GM19043 (cell line): ENCODE data around the gene TNFRSF13B.
"Not testable (repeated sequence)": the region's sequence is repeated elsewhere in the genome, so short reads cannot be mapped to it uniquely, and the experiment has no call there.

Experiments
- ATAC-seq: cut with Tn5 transposase; IDR thresholded peaks from one replicate; pipeline ENCODE4 v1.9.1; 2021; ENCODE audit warnings: low read depth; ENCODE audit not compliant: unreplicated experiment

Gene TNFRSF13B

DNA sequence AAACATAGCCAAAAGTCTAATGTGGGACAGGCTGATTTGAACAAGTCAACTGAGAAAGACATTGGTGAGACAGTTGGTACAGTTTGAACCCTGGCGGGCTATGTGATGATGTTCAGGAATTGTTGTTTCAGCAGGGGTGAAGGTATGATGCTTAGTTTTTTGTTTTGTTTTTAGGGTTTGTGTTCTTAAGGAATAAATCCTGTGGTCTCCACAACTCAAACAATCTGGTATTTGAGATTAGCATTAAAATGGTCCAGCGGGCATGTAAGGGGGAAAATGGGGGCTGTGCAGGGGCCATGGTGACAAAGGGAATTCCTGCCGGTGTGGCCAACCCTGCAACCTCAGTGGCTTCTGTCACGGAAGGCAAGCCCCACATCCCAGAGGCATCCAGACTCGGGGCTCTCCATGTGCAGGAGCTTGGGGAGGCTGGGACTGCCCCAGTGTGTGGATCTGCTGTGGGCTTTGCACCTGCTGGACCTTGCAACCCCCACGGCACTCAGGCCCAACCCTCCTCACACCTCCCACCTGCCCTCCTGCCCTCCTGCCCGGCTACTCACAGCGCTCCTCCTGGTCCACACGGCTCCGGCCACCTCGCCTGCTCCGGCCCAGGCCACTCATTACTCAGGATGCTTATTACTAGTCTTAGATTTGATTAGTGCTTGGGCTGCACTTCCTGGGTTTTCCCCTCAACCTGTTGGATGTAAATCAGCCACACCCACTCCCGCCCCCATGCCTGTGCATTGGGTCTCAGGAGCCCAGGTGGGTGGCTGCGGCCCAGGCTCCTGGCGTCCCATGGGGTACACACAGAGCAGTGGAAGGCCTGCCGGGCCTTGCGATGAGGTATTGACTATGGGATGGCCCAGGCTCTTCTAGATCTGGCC, at the start of gene TNFRSF13B:
Gene TNFRSF13B (minus strand): TSS at position 661 of the 881 bp plus-strand sequence. CDS start 43 bp downstream, at position 618.
- no peak for ATAC-seq

DNA sequence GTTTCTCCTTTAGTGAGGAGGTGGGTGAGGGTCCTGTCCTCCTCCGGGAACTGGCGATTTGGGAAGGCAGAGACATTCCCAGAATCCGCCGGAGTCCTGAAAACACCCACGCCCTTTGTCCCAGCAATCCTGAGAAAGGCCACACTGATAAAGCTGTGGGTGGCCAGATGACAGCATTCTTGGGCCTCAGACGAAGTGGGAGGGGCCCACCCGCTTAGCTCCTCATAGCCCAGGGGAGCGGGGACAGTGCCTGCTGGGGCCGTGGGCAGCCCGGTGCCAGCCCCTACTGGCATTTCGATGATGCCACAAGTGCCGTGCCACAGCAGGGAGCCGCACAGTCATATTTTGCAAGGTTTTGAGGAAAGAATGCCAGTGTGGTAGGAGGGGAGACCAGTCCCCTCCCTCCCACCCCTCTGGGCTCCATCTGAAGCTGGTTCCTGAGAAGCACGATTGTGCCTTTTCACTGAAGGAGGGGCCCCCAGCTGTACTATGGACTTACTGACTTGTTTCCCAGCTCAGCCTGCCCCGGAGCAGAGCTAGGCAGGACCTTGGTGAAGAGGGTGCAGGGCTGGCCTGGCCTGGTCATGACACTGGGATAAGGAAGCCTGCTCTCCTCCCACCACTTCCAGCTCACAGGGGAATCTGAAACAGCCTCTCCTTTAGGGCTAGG, 49.4 kb upstream of the TNFRSF13B start:
- no peak for ATAC-seq

DNA sequence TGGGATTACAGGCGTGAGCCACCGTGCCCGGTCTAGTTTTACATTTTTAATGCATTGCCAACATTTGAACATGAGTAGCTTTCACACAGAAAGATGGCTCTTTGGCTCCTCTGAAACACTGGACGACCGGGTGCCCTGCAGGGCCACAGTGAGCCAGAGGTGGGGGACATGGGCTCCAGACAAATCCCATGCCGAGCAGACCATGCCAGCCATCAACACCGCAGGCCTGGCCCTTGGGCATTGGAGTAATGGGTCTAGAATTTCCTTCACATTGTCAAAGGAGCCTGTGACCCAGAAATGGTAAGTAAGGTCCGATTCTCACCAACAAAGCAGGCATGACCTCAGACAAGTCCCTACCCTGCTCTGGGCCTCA, 48.9 kb upstream of the TNFRSF13B start:
- ATAC-seq: no peak

DNA sequence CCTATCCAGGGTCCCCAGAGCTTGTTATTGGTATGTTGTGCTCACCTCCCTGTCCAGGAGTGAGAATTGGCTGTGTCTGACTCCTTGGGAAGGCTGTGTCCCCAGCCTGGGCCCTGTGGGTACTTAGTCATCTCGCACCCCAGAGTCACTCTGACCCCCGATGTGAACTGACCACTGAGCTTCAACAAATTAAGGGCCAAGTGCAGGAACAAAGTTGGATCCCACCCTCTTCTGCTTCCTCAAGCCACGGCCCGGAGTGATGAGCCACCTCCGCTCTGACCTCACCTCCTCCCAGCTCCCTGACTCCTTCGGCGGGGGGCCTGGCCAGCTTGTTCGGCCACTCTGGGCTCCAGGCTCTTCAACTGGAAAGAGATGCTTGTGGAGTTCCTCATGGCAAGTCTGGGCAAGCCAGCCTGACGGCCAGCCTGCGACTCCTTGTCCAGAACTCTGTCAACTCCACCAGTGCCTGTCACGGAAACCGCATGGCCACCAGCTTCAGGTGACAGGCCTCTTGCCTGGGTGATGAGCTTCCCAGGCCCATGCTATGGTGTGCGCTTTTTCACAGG, 48.1 kb upstream of the TNFRSF13B start:
- no peak for ATAC-seq

DNA sequence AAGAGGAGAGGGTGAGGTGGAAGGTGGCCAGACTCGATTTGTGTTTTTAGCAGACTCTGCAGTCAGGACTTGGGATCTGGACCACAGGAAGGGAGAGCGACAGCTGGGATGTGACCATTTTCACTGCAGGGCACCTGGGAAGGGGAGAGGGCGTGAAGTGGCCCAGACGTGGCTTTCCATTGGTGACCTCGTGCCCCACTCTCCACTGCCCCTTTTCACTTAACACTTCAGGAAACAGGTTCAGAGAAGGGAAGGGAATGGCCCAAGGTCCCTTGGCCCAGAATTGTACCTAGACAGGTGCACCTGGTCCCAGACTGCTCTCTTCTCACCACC, 47.5 kb upstream of the TNFRSF13B start:
- ATAC-seq: no peak

DNA sequence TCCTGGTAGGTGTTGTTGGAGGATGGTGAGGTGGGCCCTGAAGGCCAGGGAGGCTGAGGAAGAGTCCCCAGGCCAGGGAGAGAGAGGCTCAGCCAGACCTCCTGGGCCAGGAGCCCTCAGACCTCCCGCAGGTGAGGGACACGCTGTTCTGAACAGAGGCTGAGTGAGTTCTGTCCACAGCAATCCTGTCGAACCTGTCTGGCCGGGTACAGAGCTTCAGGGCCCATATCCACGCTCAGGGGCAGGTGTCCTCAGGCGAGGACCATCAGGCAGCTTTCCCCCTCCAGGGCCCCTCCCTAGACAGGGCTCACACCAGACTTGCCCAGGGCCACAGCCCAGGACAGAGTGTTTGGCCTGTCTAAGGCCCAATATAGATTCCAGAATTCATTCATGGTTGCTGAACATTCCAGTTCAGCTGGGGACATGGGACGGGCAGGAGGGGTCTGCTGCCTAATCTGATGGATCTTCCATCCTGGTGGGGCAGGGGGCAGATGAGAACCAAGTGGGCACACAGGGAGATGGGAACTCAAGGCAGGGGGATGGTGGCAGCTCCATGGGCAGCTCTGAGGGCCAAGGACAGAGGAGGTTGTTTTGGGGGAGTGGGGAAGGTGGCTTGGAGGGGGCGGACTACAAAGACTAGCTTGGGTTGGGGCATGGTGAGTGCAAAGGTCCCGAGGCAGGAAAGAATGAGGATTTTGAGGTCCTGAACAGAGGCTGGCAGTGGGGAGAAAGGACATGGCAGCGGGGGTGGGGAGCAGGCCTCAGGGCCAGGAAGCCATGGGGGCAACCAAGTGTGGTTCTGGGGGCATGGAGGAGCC, 46.9 kb upstream of the TNFRSF13B start:
- ATAC-seq: no peak

DNA sequence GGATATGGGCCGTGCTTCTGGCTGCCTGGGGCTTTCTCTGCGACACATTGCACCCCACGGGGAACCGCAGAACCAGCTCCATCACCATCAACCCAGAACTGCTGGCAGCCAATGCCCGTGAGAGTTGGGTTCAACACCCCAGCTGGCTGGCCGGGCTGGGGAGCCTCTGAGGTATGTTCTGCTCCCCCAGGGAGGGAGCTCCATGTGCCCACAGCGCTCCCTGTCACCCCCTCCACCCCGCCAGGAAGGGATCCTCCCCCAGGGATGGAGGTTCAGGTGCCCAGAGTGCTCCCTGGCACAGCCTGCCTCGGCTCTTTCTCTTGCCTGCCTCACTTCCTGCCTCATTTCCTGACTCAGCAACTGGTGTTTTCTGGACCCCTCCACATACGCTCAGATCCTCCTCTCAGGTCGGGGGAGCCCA, 46.1 kb upstream of the TNFRSF13B start:
- no peak for ATAC-seq

DNA sequence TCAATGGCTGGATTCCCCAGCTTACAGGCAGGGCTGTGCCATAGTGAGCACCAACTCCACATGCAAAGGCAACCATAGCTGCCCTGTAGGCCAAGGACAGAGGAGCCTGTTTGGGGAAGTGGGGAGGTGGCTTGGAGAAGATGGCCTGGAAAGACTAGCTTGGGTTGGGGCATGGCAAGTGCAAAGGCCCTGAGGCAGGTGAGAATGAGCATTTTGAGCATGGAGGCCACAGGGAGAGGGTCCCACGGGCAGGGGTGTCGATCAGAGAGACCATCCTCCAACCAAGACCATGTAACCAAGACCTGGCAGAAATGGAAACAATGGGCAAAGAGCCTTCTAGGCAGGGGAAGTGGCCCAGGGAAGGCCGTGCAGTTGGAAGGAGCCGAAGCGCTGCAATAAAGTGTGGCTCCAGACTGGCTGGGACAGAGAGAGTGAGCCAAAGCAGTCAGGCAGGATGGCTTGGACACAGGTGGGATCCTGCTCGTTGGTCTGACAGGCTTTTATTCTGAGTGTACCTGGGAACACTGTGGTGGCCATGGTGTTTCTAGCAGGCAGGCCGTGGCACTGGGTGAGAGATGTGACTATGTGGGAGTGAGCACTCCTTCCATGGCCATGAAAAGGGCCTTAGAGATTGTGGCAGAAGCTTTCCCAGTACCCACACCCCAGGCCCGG, 45.6 kb upstream of the TNFRSF13B start:
- no peak for ATAC-seq

DNA sequence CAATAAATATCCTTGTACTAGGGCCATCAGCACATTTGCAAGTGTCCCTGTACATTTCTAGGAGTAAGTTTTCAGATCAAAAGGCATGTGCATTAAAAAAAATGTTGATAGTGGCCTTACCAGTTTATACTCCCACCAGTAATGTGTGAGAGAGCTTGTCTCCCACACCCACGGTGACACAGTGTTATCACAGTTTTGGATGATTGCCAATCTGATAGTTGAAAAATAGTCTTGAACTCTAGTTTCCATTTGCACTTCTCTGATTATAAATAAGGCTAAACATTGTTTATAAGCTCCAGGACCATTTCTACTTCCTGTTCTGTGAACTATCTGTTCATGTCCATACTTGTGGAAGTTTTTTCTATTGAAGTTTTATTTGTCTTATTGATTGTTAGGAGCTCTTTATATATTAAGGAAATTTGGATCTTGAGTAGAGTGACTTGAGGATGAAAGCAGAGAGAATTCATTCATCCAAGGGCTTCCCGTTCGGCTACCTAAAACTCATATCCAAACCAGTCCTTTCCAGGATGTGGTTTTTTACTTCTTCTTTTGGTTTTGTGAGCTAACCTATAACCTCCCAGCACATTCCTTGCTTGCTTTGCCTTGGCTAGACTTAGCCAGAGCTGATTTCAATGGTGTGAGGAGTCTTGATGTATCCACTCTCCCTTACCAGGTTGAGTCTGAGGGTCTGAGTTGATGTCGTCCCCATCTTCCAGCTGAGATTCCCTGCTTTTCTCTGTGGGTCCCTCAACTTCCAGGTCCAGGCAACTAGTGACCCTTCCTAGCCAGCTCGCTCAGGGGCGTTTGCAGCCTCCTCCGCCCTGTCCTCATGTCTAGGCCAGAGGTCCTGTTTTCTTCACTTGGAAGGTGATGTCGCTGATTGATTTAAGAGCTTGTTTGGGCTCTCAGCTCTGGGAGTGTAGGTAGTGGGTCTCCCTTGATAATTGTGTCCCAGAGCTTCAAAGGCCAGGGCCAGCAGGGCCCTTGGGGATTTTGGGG, 44.6 kb upstream of the TNFRSF13B start:
- ATAC-seq: not testable (repeated sequence)

DNA sequence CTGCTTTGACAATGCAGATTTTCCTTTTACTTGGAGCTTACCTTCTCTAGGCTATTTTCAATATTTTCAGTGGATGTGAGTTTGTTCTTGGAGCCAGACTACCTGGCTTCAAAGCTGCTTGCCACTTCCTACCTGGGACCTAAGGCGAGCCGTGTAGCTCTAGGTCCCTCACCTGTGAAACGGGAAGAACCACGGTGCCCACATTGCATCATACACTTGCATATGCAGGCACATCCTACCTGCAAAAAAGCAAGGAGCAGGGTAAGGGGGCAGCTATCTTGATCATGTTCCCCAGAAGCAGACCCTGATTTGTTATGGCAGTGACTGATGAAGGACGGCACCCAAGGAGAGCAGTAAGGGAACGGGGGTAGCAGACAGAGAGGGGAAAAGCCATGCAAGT, 43.3 kb upstream of the TNFRSF13B start:
- ATAC-seq: no peak

DNA sequence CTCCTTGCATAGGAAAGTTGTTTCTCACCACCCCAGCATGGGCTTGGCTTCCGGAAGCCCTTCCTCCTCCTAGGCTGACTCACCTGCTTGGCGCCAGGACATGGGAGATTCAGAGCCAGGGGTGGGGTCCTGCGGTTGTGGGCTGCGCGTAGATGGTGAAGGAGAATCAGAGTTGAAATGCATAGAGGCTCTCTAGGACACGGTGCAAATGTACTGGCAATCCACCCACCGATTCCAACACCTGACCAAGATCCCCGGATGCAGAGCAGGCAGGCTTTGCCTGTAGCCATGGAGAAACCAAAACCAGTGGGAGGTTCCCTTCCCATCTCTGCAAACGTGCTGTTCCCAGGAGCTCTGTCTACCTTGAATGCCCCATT, 42.8 kb upstream of the TNFRSF13B start:
- ATAC-seq: not testable (repeated sequence)

DNA sequence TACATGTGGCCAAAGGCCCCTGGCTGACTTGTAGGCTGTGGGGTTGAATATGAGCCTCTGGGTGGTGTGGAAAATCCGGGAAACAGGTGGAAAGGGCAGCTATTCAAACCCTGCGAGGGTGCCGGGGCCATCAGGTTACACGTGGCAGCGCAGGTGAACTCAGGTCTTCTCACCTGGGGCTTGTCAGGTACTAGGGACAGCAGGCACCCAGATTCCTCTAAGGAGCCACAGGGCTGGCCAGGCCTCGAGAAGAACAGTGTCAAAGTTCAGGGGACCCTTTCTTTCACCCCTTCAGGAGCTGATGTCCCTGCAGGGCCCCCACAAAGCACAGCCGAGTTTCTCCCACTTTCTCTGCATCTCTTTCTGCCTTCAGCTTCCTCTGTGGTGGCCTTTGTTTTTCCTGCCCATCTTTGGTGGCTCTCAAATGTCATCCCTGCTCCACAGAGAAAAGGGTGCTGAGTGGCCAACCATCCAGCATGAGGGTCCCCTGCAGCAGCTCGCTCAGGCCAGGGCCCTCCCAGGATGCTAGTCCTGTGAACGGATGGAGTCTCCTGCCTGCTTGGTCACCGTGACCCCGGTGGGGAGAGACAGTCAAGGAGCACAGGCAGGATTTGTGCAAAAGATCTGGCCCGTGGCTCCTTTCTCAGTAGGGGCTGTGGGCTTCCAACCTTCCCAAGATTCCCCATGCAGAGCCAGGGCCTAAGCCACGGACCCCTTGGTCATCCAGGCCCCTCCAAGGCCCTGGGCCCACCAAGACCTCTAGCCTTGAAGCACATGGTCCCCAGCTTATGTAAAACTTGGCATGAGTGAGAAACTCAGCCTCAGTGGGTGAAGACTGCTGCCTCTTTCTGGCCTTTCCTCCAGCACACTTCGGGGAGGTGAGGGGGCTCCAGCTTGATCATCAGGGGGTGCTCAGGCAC, 42.2 kb upstream of the TNFRSF13B start:
- not testable (repeated sequence) for ATAC-seq

DNA sequence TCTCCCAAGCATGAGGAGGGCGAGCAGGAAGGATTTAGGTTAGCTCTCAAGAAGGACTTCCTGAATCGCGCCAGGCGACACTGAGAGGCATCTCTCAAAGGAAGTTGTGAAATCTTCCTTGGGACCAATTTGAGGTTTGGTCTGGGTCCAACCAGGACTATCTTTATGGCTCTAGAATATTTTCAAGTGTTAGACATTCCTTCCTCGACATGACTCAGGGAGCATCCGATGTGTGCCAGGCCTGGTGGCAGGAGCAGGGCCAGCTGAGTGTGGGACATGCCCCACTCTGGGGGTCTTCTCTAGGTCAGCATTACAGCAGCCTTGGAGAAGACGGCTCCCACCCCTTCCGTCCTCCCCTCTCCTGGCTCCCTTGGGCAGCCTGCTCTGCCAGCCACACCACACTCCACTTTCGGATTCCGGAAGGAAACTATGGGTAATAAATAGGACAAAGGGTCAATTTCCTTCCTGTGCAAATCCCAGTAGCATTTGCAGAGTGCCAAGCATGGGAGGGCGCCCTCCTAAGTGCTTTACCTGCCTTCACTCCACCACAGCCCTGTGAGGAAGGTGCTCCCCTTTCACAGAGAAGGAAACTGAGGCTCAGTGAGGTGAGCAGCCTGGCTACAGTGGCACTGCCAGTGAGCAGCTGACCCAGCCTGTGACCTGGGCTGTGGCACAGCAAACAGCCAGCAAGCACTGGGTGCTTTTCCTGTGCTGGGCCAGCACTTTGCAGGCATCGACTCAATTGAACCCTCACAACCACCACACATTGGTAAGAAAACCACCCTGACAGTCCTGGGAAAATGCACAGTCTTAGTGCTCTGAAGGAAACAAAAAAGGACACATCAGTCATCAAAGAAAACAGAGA, 39.4 kb upstream of the TNFRSF13B start:
- not testable (repeated sequence) for ATAC-seq

DNA sequence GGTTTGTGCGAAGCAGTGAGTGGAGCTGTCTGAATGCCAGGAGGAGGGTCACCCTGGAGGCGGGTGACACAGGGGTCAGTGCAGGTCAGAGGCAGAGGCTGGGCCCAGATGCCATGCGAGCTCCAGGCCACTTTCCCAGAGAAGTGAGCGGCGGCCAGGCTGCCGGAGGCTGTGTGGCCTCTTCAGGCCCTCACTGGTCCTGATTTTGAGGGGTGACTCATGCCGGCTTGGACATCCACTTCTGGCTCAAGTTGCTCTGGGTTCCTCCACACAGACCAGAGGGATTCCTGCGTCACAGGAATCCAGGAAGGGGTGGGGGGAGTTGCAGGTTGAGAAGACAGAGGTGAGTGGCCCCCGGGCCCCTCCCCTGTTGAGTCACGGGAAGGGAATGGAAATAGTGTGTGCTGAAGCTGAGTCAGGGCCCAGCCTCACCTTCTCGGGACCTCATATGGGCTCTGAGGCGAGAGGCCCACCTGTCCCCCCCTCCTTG, 38.7 kb upstream of the TNFRSF13B start:
- not testable (repeated sequence) for ATAC-seq

DNA sequence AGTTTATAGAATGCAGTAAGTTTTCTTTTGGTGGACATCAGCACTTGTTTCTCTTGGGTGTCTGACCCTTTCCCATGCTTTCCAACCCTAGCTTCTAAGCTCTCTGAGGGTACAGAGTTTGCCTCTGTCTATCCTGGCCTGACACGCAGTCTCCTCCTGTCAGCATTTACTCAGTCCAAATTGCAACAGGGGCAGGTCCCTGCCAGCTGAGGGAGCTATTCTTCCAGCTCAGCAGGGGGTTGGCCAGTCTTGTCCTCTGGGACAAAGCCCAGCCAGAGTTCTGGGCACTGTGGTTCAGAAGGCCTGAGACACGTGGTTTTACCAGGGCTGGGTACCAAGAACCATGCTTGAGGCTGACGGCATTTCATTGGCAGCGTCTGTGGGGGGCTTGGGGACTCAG, 38.1 kb upstream of the TNFRSF13B start:
- ATAC-seq: not testable (repeated sequence)

DNA sequence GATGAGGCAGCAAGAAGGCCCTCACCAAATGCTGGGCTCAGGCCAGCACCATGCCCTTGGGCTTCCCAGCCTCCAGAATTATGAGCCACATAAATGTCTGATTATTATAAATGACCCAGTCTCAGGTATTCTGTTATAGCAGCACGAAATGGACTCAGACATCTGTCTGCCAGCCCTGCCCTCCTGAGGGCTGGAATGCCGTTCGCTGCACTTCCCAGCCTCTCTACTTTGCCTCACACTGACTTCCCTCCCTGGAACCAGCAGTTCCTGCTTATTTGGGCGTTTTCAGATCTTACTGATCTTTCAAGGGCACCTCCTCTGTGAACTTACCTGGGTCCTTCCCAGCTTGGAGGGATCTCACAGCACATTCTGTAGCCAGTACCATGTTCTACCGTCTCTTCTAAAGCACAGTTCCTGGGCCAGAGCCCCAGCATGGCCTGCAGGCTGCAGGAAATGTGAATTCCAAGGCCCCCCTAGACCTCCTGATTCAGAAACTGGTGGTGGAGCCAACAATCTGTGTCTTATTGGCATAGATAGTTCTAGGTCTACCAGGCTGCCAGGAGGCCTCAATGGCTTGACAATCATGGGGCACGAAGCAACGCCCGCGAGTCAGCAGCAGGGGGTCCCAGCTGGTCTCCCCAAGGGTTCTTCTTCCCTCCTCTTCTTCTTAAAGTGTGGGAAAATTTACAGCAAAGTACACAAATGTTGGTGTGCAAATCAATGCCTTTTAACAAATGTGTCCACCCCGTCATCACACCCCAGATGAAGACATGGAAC, 36.9 kb upstream of the TNFRSF13B start:
- not testable (repeated sequence) for ATAC-seq
